Hepatocyte (in vitro differentiated cells): ENCODE results near the gene TSPAN31. TPM values are rescaled to one million over a fixed set of nuclear protein-coding genes. Genes with fewer than 3 reads are reported as not detected.

Experiments used
- DNase-seq: peaks from one replicate; pipeline ENCODE4 v3.0.0-alpha.2; 2016; ENCODE audit warnings: low spot score
- H2AFZ ChIP-seq: fragments of 200-600 bp; sonication (generic); 2 replicates; pipeline ENCODE4 v1.6.0; 2016; ENCODE audit warnings: antibody characterized with exemption, mild to moderate bottlenecking
- H3K27ac ChIP-seq: fragments of 200-600 bp; sonication (generic); 2 replicates; pipeline ENCODE4 v1.5.1; 2016; ENCODE audit warnings: mild to moderate bottlenecking
- H3K27me3 ChIP-seq: fragments of 200-600 bp; sonication (generic); 2 replicates; pipeline ENCODE4 v1.6.1; 2016
- H3K36me3 ChIP-seq: fragments of 200-600 bp; sonication (generic); replicated peaks from 2 replicates; pipeline ENCODE4 v1.5.1; 2016; ENCODE audit warnings: low read depth; ENCODE audit not compliant: insufficient read depth
- H3K4me1 ChIP-seq: fragments of 200-600 bp; sonication (generic); 2 replicates; pipeline ENCODE4 v1.5.1; 2016; ENCODE audit warnings: mild to moderate bottlenecking, moderate library complexity; ENCODE audit not compliant: insufficient read depth
- H3K4me2 ChIP-seq: fragments of 200-600 bp; sonication (generic); 2 replicates; pipeline ENCODE4 v1.6.0; 2016
- H3K4me3 ChIP-seq: fragments of 200-600 bp; sonication (generic); 2 replicates; pipeline ENCODE4 v1.5.1; 2016; ENCODE audit warnings: mild to moderate bottlenecking
- H3K79me2 ChIP-seq: fragments of 200-600 bp; sonication (generic); 2 replicates; pipeline ENCODE4 v1.6.0; 2017; ENCODE audit warnings: mild to moderate bottlenecking
- H3K9me2 ChIP-seq: fragments of 200-600 bp; sonication (generic); replicated peaks from 2 replicates; pipeline ENCODE4 v1.6.0; 2017; ENCODE audit warnings: mild to moderate bottlenecking; ENCODE audit not compliant: insufficient read depth
- H3K9me3 ChIP-seq: fragments of 200-600 bp; sonication (generic); 2 replicates; pipeline ENCODE4 v1.5.1; 2016; ENCODE audit warnings: low read depth, mild to moderate bottlenecking
- H4K20me1 ChIP-seq: fragments of 200-600 bp; sonication (generic); 2 replicates; pipeline ENCODE4 v1.6.0; 2016; ENCODE audit warnings: mild to moderate bottlenecking; ENCODE audit not compliant: insufficient read depth, poor library complexity, severe bottlenecking
- EZH2 ChIP-seq: fragments of 200-600 bp; sonication (generic); IDR thresholded peaks from 2 replicates; pipeline ENCODE4 v1.6.1; 2016; ENCODE audit warnings: antibody characterized with exemption, mild to moderate bottlenecking, borderline replicate concordance
- EZH2phosphoT487 ChIP-seq: fragments of 200-600 bp; sonication (generic); IDR thresholded peaks from one replicate; pipeline ENCODE4 v1.6.1; 2018; ENCODE audit warnings: antibody characterized with exemption, mild to moderate bottlenecking, low read depth, moderate library complexity; ENCODE audit not compliant: unreplicated experiment, severe bottlenecking
- WGBS: methylation state at CpG from one replicate; pipeline ENCODE4 v1.1.6; 2016; ENCODE audit warnings: low lambda C conversion rate; ENCODE audit errors: missing lambda C conversion rate; 5-methylcytosine and 5-hydroxymethylcytosine counted together
- polyA plus RNA-seq: library from polyadenylated mRNA; unstranded; fragments of >200 nt; fragmentation: Nextera tagmentation; extraction: Ambion mirVana; gene quantifications from 2 replicates; pipeline ENCODE4 v1.2.1, GENCODE V29; 2016
- total RNA-seq: library from RNA; depleted of rRNA; stranded (reverse); fragments of >200 nt; gene quantifications from 2 replicates; pipeline ENCODE4 v1.2.3, GENCODE V29; 2014
- TF ChIP-seq, protein P1 (sequence below): fragments of 200-600 bp; sonication (generic); IDR thresholded peaks from 2 replicates; pipeline ENCODE4 v1.5.1; 2016; ENCODE audit warnings: antibody characterized with exemption, mild to moderate bottlenecking; ENCODE audit not compliant: poor library complexity

Gene TSPAN31
- total and polyA plus RNA-seq, 2 experiments from 2014 or later, result 69.2 to 81.3 TPM

DNA sequence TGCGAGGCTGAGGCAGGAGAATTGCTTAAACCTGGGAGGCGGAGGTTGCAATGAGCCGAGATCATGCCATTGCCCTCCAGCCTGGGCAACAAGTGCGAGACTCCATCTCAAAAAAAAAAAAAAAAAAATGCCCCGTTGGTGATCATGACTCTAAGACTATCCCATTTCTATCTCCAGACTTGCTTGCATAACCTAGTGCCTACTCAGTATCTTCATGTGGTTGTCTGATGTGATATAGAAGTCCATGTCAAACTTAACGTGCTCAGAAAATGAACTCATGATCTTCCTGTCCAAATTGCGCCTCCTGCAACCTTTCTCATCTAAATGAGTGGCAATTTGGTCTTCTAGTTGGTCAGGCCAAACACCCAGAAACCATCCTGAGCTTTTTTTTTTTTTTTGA is 33.1 kb downstream of the TSPAN31 start:
- H3K4me1 ChIP-seq, result peaks cover 5% of the 10 kb centered on the region
- H3K27me3 ChIP-seq, result no peaks in the 10 kb centered on the region
- H3K4me3 ChIP-seq, result no peak overlapping the region
- no peaks in the 10 kb centered on the region for H3K9me3 ChIP-seq
- WGBS, result 98% methylated on average over 7 of the region's 7 CpGs
- DNase-seq, result no peak
- no peaks in the 10 kb centered on the region for H3K36me3 ChIP-seq
- no peak overlapping the region for H3K27ac ChIP-seq
- H4K20me1 ChIP-seq, result no peaks in the 10 kb centered on the region
- no peaks in the 10 kb centered on the region for H3K9me2 ChIP-seq
- no peak overlapping the region for H2AFZ ChIP-seq
- no peak overlapping the region for H3K4me2 ChIP-seq
- H3K79me2 ChIP-seq, result peaks cover 6% of the 10 kb centered on the region
- TF ChIP-seq EZH2phosphoT487 (no peak), EZH2 (no peak)
- TF ChIP-seq, protein P1, sequence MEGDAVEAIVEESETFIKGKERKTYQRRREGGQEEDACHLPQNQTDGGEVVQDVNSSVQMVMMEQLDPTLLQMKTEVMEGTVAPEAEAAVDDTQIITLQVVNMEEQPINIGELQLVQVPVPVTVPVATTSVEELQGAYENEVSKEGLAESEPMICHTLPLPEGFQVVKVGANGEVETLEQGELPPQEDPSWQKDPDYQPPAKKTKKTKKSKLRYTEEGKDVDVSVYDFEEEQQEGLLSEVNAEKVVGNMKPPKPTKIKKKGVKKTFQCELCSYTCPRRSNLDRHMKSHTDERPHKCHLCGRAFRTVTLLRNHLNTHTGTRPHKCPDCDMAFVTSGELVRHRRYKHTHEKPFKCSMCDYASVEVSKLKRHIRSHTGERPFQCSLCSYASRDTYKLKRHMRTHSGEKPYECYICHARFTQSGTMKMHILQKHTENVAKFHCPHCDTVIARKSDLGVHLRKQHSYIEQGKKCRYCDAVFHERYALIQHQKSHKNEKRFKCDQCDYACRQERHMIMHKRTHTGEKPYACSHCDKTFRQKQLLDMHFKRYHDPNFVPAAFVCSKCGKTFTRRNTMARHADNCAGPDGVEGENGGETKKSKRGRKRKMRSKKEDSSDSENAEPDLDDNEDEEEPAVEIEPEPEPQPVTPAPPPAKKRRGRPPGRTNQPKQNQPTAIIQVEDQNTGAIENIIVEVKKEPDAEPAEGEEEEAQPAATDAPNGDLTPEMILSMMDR, result no peak

DNA sequence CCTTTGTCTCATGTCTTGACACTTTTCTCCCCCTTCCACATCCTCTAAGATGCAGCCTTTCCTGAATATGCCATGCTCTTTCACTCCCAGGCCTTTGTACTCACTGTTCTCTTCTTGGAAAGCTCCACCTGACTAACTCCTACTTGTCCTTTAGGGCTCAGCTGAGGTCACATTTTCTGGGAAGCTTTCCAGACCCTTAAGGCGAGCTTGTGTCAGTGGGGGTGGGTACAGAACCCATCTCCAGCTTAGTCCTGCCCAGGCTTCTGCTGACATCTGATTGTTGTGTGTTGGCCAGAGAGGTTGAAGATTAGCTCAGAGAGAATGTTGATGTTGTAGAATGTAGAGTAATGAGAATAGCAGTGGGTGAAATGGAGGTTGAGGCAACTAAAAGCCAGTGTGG is 34.9 kb downstream of the TSPAN31 start:
- peaks cover 8% of the 10 kb centered on the region for H3K4me1 ChIP-seq
- 78% methylated on average over 1 of the region's 1 CpG for WGBS
- no peak overlapping the region for H3K4me3 ChIP-seq
- H3K4me2 ChIP-seq, result no peak overlapping the region
- H3K27ac ChIP-seq, result no peak overlapping the region
- H3K27me3 ChIP-seq, result no peaks in the 10 kb centered on the region
- no peaks in the 10 kb centered on the region for H3K36me3 ChIP-seq
- DNase-seq, result no peak
- H4K20me1 ChIP-seq, result peaks cover 3% of the 10 kb centered on the region
- H3K79me2 ChIP-seq, result peaks cover 19% of the 10 kb centered on the region
- H3K9me2 ChIP-seq, result no peaks in the 10 kb centered on the region
- no peak overlapping the region for H2AFZ ChIP-seq
- no peaks in the 10 kb centered on the region for H3K9me3 ChIP-seq
- TF ChIP-seq, protein P1, result no peak
- no peak for TF ChIP-seq EZH2
- no peak for TF ChIP-seq EZH2phosphoT487

DNA sequence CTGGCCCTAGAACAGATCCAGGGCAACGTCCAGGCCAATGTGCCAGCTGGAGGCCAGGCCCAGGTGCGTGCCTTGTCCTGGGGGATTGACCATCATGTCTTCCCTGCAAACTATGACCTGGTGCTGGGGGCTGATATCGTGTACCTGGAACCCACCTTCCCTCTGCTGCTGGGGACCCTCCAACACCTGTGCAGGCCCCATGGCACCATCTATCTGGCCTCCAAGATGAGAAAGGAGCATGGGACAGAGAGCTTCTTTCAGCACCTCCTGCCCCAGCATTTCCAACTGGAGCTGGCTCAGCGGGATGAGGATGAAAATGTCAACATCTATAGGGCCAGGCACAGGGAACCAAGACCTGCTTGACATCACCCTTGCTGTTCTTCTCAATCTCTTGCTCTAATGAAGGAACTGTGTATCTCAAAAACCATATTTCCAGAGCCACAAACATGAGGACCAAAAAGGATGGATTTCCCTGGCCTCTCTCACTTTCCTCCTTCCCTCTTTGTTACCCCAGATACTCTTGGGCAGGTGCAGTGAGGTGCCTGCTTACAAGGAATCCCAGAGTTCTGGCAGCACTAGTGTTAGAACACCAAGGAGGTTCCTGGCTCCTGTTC is 35.6 kb downstream of the TSPAN31 start:
- TF ChIP-seq EZH2, result no peak
- Histone ChIP-seq H3K4me1 (peaks cover 8% of the 10 kb centered on the region), H4K20me1 (peaks cover 3% of the 10 kb centered on the region), H3K4me3 (no peak overlapping the region), H2AFZ (no peak overlapping the region), H3K79me2 (peaks cover 21% of the 10 kb centered on the region), H3K36me3 (no peaks in the 10 kb centered on the region), H3K27ac (no peak overlapping the region), H3K4me2 (no peak overlapping the region), H3K9me2 (no peaks in the 10 kb centered on the region), H3K9me3 (no peaks in the 10 kb centered on the region), H3K27me3 (no peaks in the 10 kb centered on the region)
- WGBS, result 97% methylated on average over 4 of the region's 4 CpGs
- DNase-seq, result no peak

DNA sequence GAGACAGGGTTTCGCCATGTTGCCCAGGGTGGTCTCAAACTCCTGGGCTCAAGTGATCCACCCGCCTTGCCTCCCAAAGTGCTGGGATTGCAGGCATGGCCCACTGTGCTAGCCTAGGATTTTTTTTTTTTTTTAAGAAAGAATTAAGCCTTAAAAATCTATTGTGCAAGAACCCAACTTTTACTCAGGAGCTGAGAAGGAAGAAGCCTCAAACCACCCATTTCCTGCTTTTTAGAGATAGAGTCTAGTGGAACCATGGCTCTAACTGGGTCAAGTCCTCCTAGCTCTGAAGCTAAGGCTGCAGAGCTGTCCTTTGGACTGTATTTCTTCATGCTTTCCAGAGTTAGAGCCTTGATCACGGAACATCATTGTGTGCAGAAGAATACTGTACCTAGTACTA is 36.4 kb downstream of the TSPAN31 start:
- Histone ChIP-seq H3K4me3 (no peak overlapping the region), H2AFZ (no peak overlapping the region), H4K20me1 (peaks cover 3% of the 10 kb centered on the region), H3K27me3 (no peaks in the 10 kb centered on the region), H3K9me3 (no peaks in the 10 kb centered on the region), H3K36me3 (no peaks in the 10 kb centered on the region), H3K27ac (no peak overlapping the region), H3K4me2 (no peak overlapping the region), H3K79me2 (peaks cover 26% of the 10 kb centered on the region), H3K4me1 (peaks cover 8% of the 10 kb centered on the region), H3K9me2 (no peaks in the 10 kb centered on the region)
- 87% methylated on average over 3 of the region's 3 CpGs for WGBS
- no peak for TF ChIP-seq EZH2
- no peak for TF ChIP-seq EZH2phosphoT487
- TF ChIP-seq, protein P1, result no peak
- DNase-seq, result no peak
